HepG2 (cell line): ENCODE results near the gene GGACT. TPM values are rescaled to one million over a fixed set of nuclear protein-coding genes. Genes with fewer than 3 reads are reported as not detected.

Source experiments
- ASH2L ChIP-seq: fragments of 300-600, 200-600 bp; sonication (generic); IDR thresholded peaks from 2 replicates; pipeline ENCODE4 v1.7.0; 2017; ENCODE audit warnings: low read depth, mild to moderate bottlenecking, moderate library complexity, mixed read lengths, low read length; ENCODE audit not compliant: insufficient read length
- ATM ChIP-seq: fragments of 450-650 bp; IDR thresholded peaks from 2 replicates; pipeline ENCODE4 v1.7.1; 2017; ENCODE audit warnings: mild to moderate bottlenecking, borderline replicate concordance
- ATRX ChIP-seq: sonication (generic); formaldehyde crosslinking; IDR thresholded peaks from 2 replicates; pipeline ENCODE4 v1.4.0; 2020; ENCODE audit warnings: missing genetic modification reagents, borderline replicate concordance
- CBX2 ChIP-seq, 2 experiments: fragments of 200-600 bp in 1 of 2; sonication (generic); formaldehyde crosslinking in 1 of 2; IDR thresholded peaks; 2 replicates each; pipeline versions ENCODE4 v1.7.0 to v1.8.1; 2018 to 2022; ENCODE audit warnings: low read depth in 2 of 2, low read length in 1 of 2, mild to moderate bottlenecking in 1 of 2, missing genetic modification reagents in 1 of 2
- CHD4 ChIP-seq: fragments of 200-600 bp; sonication (generic); IDR thresholded peaks from 2 replicates; pipeline ENCODE4 v1.7.0; 2017; ENCODE audit warnings: mild to moderate bottlenecking, low read length, borderline replicate concordance
- DR1 ChIP-seq: sonication (generic); formaldehyde crosslinking; IDR thresholded peaks from 2 replicates; pipeline ENCODE4 v1.8.0; 2021; ENCODE audit warnings: mild to moderate bottlenecking, missing genetic modification reagents, inconsistent platforms
- ETS1 ChIP-seq: sonication (generic); formaldehyde crosslinking; IDR thresholded peaks from 2 replicates; pipeline ENCODE4 v1.4.0; 2020; ENCODE audit warnings: missing genetic modification reagents
- HES4 ChIP-seq: sonication (generic); formaldehyde crosslinking; IDR thresholded peaks from 2 replicates; pipeline ENCODE4 v1.9.0; 2021; ENCODE audit warnings: mild to moderate bottlenecking, missing genetic modification reagents, borderline replicate concordance
- HOXA3 ChIP-seq: sonication (generic); formaldehyde crosslinking; IDR thresholded peaks from 2 replicates; pipeline ENCODE4 v1.5.0; 2020; ENCODE audit warnings: missing genetic modification reagents
- MAX ChIP-seq: IDR thresholded peaks from 2 replicates; pipeline ENCODE4 v1.6.1; 2012; ENCODE audit warnings: inconsistent platforms
- MXD4 ChIP-seq: IDR thresholded peaks from 2 replicates; pipeline ENCODE4 v1.6.1; 2016; ENCODE audit warnings: mild to moderate bottlenecking, missing biosample characterization, missing genetic modification reagents
- TEAD3 ChIP-seq: optimal IDR thresholded peaks from 2 replicates; pipeline ENCODE3; 2016; ENCODE audit warnings: borderline replicate concordance
- USF2 ChIP-seq, 2 experiments: sonication (generic) in 1 of 2; formaldehyde crosslinking in 1 of 2; IDR thresholded peaks; 2 replicates each; pipeline versions ENCODE4 v1.5.1 to v1.6.1; 2011 to 2020; ENCODE audit warnings: borderline replicate concordance in 1 of 2, low read depth in 1 of 2, low read length in 1 of 2, mild to moderate bottlenecking in 1 of 2, missing genetic modification reagents in 1 of 2, moderate library complexity in 1 of 2
- ZNF318 ChIP-seq: sonication (generic); formaldehyde crosslinking; IDR thresholded peaks from 2 replicates; pipeline ENCODE4 v1.4.0; 2020; ENCODE audit warnings: mild to moderate bottlenecking, missing genetic modification reagents
- ZNF431 ChIP-seq: sonication (generic); formaldehyde crosslinking; IDR thresholded peaks from 2 replicates; pipeline ENCODE4 v1.9.0; 2022; ENCODE audit warnings: missing genetic modification reagents, low read depth, mild to moderate bottlenecking, borderline replicate concordance
- ZNF557 ChIP-seq: sonication (generic); formaldehyde crosslinking; IDR thresholded peaks from 2 replicates; pipeline ENCODE4 v1.4.0; 2020; ENCODE audit warnings: missing genetic modification reagents
- ZNF563 ChIP-seq: sonication (generic); formaldehyde crosslinking; IDR thresholded peaks from 2 replicates; pipeline ENCODE4 v1.8.0; 2022; ENCODE audit warnings: mild to moderate bottlenecking, moderate library complexity, missing genetic modification reagents
- ZNF569 ChIP-seq: sonication (generic); formaldehyde crosslinking; IDR thresholded peaks from 2 replicates; pipeline ENCODE4 v1.5.0; 2020; ENCODE audit warnings: mild to moderate bottlenecking, missing genetic modification reagents, moderate library complexity, borderline replicate concordance
- ZNF598 ChIP-seq: sonication (generic); formaldehyde crosslinking; IDR thresholded peaks from 2 replicates; pipeline ENCODE4 v1.5.1; 2020; ENCODE audit warnings: mild to moderate bottlenecking, missing genetic modification reagents, borderline replicate concordance
- polyA plus RNA-seq, 8 experiments: library from polyadenylated mRNA; depleted of rRNA in 3 of 8; stranded (reverse) in 7 of 8; unstranded in 1 of 8; fragments of >200 nt; fragmentation: Illumina TruSeq in 4 of 8; extraction: Trizol in 4 of 8; gene quantifications; 2 replicates each; pipeline versions ENCODE4 v1.2.1 to v1.2.3, GENCODE V29; 2011 to 2016; ENCODE audit warnings: low read depth in 4 of 8, missing spikeins in 1 of 8, mixed read lengths in 1 of 8; ENCODE audit not compliant: insufficient read depth in 1 of 8
- total RNA-seq, 5 experiments: library from RNA; depleted of rRNA; stranded (reverse); fragments of >200 nt; fragmentation: Illumina TruSeq; extraction: Trizol; gene quantifications; 2 replicates each; pipeline ENCODE4 v1.2.3, GENCODE V29; 2016; ENCODE audit warnings: low read depth in 1 of 5

GGACT gene
- total and polyA plus RNA-seq, 2 of the 13 experiments (the other 11 are each of a cell fraction or from before 2014, with no cell fraction given) = 1.7 to 1.9 TPM

- TF ChIP-seq MXD4 = no peak
- TF ChIP-seq ZNF318 (CRISPR knock-in tag) = no peak
- no peak for TF ChIP-seq DR1 (CRISPR knock-in tag)
- TF ChIP-seq ZNF431 = no peak
- no peak for TF ChIP-seq ZNF557 (CRISPR knock-in tag)
- no peak for TF ChIP-seq ETS1 (CRISPR knock-in tag)
- no peak for TF ChIP-seq HES4
- no peak for TF ChIP-seq ATM
- TF ChIP-seq ZNF598 (CRISPR knock-in tag) = no peak
- peak; percentile 71 for TF ChIP-seq TEAD3 (CRISPR knock-in tag)
- peak; percentile 45 for TF ChIP-seq ASH2L
- TF ChIP-seq CBX2 (IDR thresholded peaks at IDR 0.05; ENCODE audit: low read depth, low read length) = no peak
- no peak for TF ChIP-seq CBX2 (CRISPR knock-in tag; IDR thresholded peaks at IDR 0.05; ENCODE audit: low read depth)
- TF ChIP-seq USF2 (IDR thresholded peaks at IDR 0.05; ENCODE audit: low read depth, low read length) = no peak
- TF ChIP-seq USF2 (CRISPR knock-in tag; IDR thresholded peaks at IDR 0.05; ENCODE audit: borderline replicate concordance) = no peak
- TF ChIP-seq ZNF563 (CRISPR knock-in tag) = no peak
- no peak for TF ChIP-seq MAX
- no peak for TF ChIP-seq ZNF569
- TF ChIP-seq ATRX (CRISPR knock-in tag) = no peak
- TF ChIP-seq HOXA3 = no peak
- TF ChIP-seq CHD4 = no peak
Measured at GRCh38 chr13:100517135-100517534, 71.5 kb downstream of the GGACT start (continued).
